Panc1 (cell line): Measurements from ENCODE around the gene GPR137B. TPM values are rescaled to one million over a fixed set of nuclear protein-coding genes. Genes with fewer than 3 reads are reported as not detected.

Experiments
- ATAC-seq: fragments of 200-7000 bp; cut with Tn5 transposase; 2 replicates; pipeline ENCODE4 v1.9.1; 2020; ENCODE audit warnings: mild to moderate bottlenecking, moderate library complexity
- BruUV-seq: library from RNA; stranded (reverse); fragments of 400-500 nt; replicated peaks from 2 replicates; lab custom pipeline; 2021; lab: Mats Ljungman, UMichigan
- CTCF ChIA-PET: fragments of 300-600 bp; sonication (Branson Sonifier 250); formaldehyde crosslinking; loops from one replicate; lab custom pipeline; 2022; ENCODE audit warnings: antibody characterized with exemption; lab: Charles Lee
- POLR2A ChIA-PET: fragments of 300-600 bp; sonication (Branson Sonifier 250); formaldehyde crosslinking; loops from one replicate; lab custom pipeline; 2022; ENCODE audit warnings: antibody characterized with exemption; lab: Charles Lee
- DNase-seq: peaks from one replicate; pipeline ENCODE4 v3.0.0-alpha.2; 2010; ENCODE audit warnings: low read depth, low spot score
- H3K27ac ChIP-seq: 2 replicates; pipeline ENCODE4 v1.5.1; 2011; ENCODE audit warnings: mild to moderate bottlenecking, low read length, inconsistent platforms
- H3K27me3 ChIP-seq: fragments of 200-500 bp; sonication (Bioruptor generic); 2 replicates; pipeline ENCODE4 v1.6.0; 2014; ENCODE audit warnings: low read length, inconsistent platforms; ENCODE audit not compliant: control insufficient read depth, insufficient read depth
- H3K36me3 ChIP-seq: fragments of 200-500 bp; sonication (Bioruptor generic); 2 replicates; pipeline ENCODE4 v1.5.1; 2014; ENCODE audit warnings: inconsistent platforms, mild to moderate bottlenecking, low read length, moderate library complexity; ENCODE audit not compliant: control insufficient read depth, insufficient read depth
- H3K4me1 ChIP-seq: 2 replicates; pipeline ENCODE4 v1.5.1; 2011; ENCODE audit warnings: inconsistent platforms, mild to moderate bottlenecking, low read length, moderate library complexity; ENCODE audit not compliant: control insufficient read depth, insufficient read depth
- H3K4me3 ChIP-seq, 2 experiments: 2 replicates each; pipeline ENCODE4 v1.5.1; 2011 to 2012; ENCODE audit warnings: low read depth in 2 of 2, low read length in 2 of 2, mild to moderate bottlenecking in 2 of 2, inconsistent platforms in 1 of 2, moderate library complexity in 1 of 2
- H3K9me3 ChIP-seq: fragments of 200-500 bp; sonication (Bioruptor generic); 2 replicates; pipeline ENCODE4 v1.5.1; 2014; ENCODE audit warnings: low read depth, mild to moderate bottlenecking, inconsistent platforms, low read length, moderate library complexity; ENCODE audit not compliant: control insufficient read depth, insufficient read depth
- POLR2AphosphoS5 ChIP-seq: IDR thresholded peaks from 2 replicates; pipeline ENCODE4 v1.6.1; 2012; ENCODE audit warnings: mild to moderate bottlenecking, low read depth, low read length, moderate library complexity
- SIN3A ChIP-seq: IDR thresholded peaks from 2 replicates; pipeline ENCODE4 v1.6.1; 2012; ENCODE audit warnings: low read depth, mild to moderate bottlenecking, low read length, moderate library complexity, borderline replicate concordance; ENCODE audit not compliant: insufficient read depth
- TCF7L2 ChIP-seq: IDR thresholded peaks from 2 replicates; pipeline ENCODE4 v1.6.1; 2011; ENCODE audit warnings: mild to moderate bottlenecking, low read depth, low read length, inconsistent platforms
- in situ Hi-C: cut with HindIII; loops from 2 replicates; pipeline ENCODE4 v1.10.0; 2016; ENCODE audit warnings: low sequenced_read_pairs, low pct_unique_long_range_greater_than_20kb
- intact Hi-C: fragments of 100-400 bp; cut with micrococcal nuclease; formaldehyde crosslinking; loops from one replicate; pipeline ENCODE4 v1.10.0; 2022; ENCODE audit not compliant: unreplicated experiment
- total RNA-seq: library from RNA; stranded (reverse); gene quantifications from one replicate; pipeline ENCODE4 v1.2.1, GENCODE V29; 2021; ENCODE audit not compliant: unreplicated experiment
- TF ChIP-seq, protein P1 (sequence below): fragments of 450-650 bp; IDR thresholded peaks from 2 replicates; pipeline ENCODE4 v1.5.1; 2017; ENCODE audit warnings: mild to moderate bottlenecking
- TF ChIP-seq, protein P2 (sequence below), 2 experiments: IDR thresholded peaks; 2 replicates each; pipeline ENCODE4 v1.6.1; 2011 to 2012; ENCODE audit warnings: low read depth in 2 of 2, control low read depth in 1 of 2, low read length in 1 of 2, mild to moderate bottlenecking in 1 of 2, moderate library complexity in 1 of 2; ENCODE audit not compliant: insufficient read depth in 1 of 2

GPR137B gene
- total RNA-seq, 1 experiment from 2014 or later = 25.3 TPM

DNA sequence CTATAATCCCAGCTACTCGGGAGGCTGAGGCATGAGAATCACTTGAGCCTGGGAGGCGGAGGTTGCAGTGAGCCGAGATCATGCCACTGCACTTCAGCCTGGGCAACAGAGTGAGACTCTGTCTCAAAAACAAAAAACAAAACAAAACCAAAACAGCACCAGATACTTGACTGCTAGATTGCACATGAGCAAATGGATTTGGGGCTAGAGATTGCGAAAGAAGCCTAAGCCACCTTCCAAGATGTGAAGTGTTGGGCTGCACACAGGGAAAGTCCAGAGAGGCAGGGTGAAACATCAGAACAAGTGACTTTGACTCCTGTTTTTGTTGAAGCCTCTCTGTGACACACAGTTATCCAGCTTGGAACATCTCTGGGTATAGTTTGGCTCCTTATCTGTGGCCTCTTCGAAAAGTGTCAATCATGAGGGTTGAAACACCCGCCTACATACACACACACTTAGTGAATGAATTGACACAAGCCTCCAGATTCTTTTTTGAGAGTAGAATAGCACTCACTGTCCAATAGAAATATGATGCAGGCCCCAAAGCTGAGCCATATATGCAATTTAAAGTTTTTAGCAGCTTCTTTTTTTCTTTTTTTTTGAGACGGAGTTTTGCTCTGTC lies 34.2 kb upstream of the GPR137B start:
- no peaks in the 10 kb centered on the region for H3K9me3 ChIP-seq
- CTCF ChIA-PET = interaction anchor here (0.6 kb wide), 1 partner anchor 8 kb away, joined by 3 read pairs; no protein-coding TSS in a partner anchor
- no TSS peak for BruUV-seq
- no peaks in the 10 kb centered on the region for H3K36me3 ChIP-seq
- intact Hi-C loops (loop anchor here (10.0 kb wide), 4 partner anchors 177 to 637 kb away; partner anchors contain the start of genes EDARADD and ERO1B), in situ Hi-C loops (no loop called here)
- DNase-seq = no peak
- no peak overlapping the region; the same call in 1 of the 2 replicates for H3K27ac ChIP-seq
- no peak for TF ChIP-seq POLR2AphosphoS5
- no peak for TF ChIP-seq TCF7L2
- TF ChIP-seq, protein P1, sequence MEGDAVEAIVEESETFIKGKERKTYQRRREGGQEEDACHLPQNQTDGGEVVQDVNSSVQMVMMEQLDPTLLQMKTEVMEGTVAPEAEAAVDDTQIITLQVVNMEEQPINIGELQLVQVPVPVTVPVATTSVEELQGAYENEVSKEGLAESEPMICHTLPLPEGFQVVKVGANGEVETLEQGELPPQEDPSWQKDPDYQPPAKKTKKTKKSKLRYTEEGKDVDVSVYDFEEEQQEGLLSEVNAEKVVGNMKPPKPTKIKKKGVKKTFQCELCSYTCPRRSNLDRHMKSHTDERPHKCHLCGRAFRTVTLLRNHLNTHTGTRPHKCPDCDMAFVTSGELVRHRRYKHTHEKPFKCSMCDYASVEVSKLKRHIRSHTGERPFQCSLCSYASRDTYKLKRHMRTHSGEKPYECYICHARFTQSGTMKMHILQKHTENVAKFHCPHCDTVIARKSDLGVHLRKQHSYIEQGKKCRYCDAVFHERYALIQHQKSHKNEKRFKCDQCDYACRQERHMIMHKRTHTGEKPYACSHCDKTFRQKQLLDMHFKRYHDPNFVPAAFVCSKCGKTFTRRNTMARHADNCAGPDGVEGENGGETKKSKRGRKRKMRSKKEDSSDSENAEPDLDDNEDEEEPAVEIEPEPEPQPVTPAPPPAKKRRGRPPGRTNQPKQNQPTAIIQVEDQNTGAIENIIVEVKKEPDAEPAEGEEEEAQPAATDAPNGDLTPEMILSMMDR = no peak
- TF ChIP-seq SIN3A = no peak
- H3K4me3 ChIP-seq = no peak overlapping the region
- no peaks in the 10 kb centered on the region for H3K27me3 ChIP-seq
- POLR2A ChIA-PET = no interaction called here
- H3K4me1 ChIP-seq = peaks cover 12% of the 10 kb centered on the region
- ATAC-seq = no peak

DNA sequence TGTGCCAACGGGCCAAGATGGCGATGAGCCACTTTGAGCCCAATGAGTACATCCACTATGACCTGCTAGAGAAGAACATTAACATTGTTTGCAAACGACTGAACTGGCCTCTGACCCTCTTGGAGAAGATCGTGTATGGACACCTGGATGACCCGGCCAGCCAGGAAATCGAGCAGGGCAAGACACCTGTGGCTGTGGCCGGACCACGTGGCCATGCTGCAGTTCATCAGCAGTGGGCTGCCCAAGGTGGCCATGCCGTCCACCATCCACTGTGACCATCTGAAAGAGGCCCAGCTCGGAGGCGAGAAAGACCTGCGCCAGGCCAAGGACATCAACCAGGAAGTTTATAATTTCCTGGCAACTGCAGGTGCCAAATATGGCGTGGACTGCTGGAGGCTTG lies 32.2 kb upstream of the GPR137B start:
- TF ChIP-seq SIN3A (no peak), POLR2AphosphoS5 (no peak), TCF7L2 (no peak)
- TF ChIP-seq, protein P2, sequence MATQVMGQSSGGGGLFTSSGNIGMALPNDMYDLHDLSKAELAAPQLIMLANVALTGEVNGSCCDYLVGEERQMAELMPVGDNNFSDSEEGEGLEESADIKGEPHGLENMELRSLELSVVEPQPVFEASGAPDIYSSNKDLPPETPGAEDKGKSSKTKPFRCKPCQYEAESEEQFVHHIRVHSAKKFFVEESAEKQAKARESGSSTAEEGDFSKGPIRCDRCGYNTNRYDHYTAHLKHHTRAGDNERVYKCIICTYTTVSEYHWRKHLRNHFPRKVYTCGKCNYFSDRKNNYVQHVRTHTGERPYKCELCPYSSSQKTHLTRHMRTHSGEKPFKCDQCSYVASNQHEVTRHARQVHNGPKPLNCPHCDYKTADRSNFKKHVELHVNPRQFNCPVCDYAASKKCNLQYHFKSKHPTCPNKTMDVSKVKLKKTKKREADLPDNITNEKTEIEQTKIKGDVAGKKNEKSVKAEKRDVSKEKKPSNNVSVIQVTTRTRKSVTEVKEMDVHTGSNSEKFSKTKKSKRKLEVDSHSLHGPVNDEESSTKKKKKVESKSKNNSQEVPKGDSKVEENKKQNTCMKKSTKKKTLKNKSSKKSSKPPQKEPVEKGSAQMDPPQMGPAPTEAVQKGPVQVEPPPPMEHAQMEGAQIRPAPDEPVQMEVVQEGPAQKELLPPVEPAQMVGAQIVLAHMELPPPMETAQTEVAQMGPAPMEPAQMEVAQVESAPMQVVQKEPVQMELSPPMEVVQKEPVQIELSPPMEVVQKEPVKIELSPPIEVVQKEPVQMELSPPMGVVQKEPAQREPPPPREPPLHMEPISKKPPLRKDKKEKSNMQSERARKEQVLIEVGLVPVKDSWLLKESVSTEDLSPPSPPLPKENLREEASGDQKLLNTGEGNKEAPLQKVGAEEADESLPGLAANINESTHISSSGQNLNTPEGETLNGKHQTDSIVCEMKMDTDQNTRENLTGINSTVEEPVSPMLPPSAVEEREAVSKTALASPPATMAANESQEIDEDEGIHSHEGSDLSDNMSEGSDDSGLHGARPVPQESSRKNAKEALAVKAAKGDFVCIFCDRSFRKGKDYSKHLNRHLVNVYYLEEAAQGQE (IDR thresholded peaks at IDR 0.05; ENCODE audit: insufficient read depth in 1 of 2, low read depth in 2 of 2, low read length in 1 of 2) = no peak
- TF ChIP-seq, protein P1 = no peak
- CTCF ChIA-PET = no interaction called here
- Histone ChIP-seq H3K36me3 (no peaks in the 10 kb centered on the region), H3K27me3 (no peaks in the 10 kb centered on the region), H3K4me1 (peaks cover 3% of the 10 kb centered on the region; the same call in 1 of the 2 replicates), H3K9me3 (no peaks in the 10 kb centered on the region), H3K4me3 (no peak overlapping the region), H3K27ac (no peak overlapping the region)
- no TSS peak for BruUV-seq
- no peak for DNase-seq
- in situ Hi-C loops (no loop called here), intact Hi-C loops (no loop called here)
- ATAC-seq = no peak
- POLR2A ChIA-PET = no interaction called here
